Measurements from ENCODE around the gene VN1R5. TPM values are rescaled to one million over a fixed set of nuclear protein-coding genes. Genes with fewer than 3 reads are reported as not detected.

Gene VN1R5
- total and polyA plus RNA-seq, 9 of the 15 experiments (the other 6 are each of a cell fraction or from before 2014, with no cell fraction given): not detected

- ChIA-PET CTCF (ENCODE audit: low intra/inter-chr PET ratio) (no interaction called here), POLR2A (no interaction called here)
- Histone ChIP-seq H3K36me3 (ENCODE audit: control insufficient read depth, insufficient read depth, low read length) (no peaks in the 10 kb centered on the region), H2AFZ (ENCODE audit: low read depth, low read length) (no peak overlapping the region), H3K9ac (ENCODE audit: insufficient read depth in 1 of 2, low read depth in 2 of 2, low read length in 2 of 2) (no peak overlapping the region), H3K4me1 (replicated peaks in 1 of 2; ENCODE audit: control insufficient read depth in 2 of 2, insufficient read depth in 2 of 2, low read length in 2 of 2) (peaks cover 2 to 8% of the 10 kb centered on the region in 2 experiments; a peak in 4 of 5 replicates), H3K4me2 (ENCODE audit: insufficient read depth, low read length) (no peak overlapping the region), H4K20me1 (replicated peaks; ENCODE audit: control insufficient read depth, insufficient read depth, low read length) (no peaks in the 10 kb centered on the region), H3K79me2 (ENCODE audit: control insufficient read depth, insufficient read depth, low read length) (no peaks in the 10 kb centered on the region), H3K27me3 (ENCODE audit: control insufficient read depth in 2 of 2, insufficient read depth in 2 of 2, low read length in 2 of 2) (no peaks in the 10 kb centered on the region), H3K9me1 (ENCODE audit: control insufficient read depth, insufficient read depth, low read length) (no peaks in the 10 kb centered on the region), H3K27ac (ENCODE audit: extremely low read depth, low read depth, low read length) (no peak overlapping the region), H3K9me3 (replicated peaks; ENCODE audit: control insufficient read depth, insufficient read depth, low read depth, low read length) (peaks cover 11% of the 10 kb centered on the region), H3K4me3 (no peak overlapping the region)
- ATAC-seq (no peak), FAIRE-seq (no peak), DNase-seq (ENCODE audit: extremely low read depth in 1 of 4, low spot score in 3 of 4) (no peak)
- TF ChIP-seq, protein P1, sequence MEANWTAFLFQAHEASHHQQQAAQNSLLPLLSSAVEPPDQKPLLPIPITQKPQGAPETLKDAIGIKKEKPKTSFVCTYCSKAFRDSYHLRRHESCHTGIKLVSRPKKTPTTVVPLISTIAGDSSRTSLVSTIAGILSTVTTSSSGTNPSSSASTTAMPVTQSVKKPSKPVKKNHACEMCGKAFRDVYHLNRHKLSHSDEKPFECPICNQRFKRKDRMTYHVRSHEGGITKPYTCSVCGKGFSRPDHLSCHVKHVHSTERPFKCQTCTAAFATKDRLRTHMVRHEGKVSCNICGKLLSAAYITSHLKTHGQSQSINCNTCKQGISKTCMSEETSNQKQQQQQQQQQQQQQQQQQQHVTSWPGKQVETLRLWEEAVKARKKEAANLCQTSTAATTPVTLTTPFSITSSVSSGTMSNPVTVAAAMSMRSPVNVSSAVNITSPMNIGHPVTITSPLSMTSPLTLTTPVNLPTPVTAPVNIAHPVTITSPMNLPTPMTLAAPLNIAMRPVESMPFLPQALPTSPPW (CRISPR knock-in tag; IDR thresholded peaks at IDR 0.05): no peak
- TF ChIP-seq DIDO1 (tag; IDR thresholded peaks at IDR 0.05; ENCODE audit: low read depth) (no peak), DLX4 (CRISPR knock-in tag; IDR thresholded peaks at IDR 0.05) (no peak), ZNF121 (CRISPR knock-in tag; conservative IDR thresholded peaks at IDR 0.05) (no peak), TAL1 (IDR thresholded peaks at IDR 0.05) (no peak), TRIM28 (IDR thresholded peaks at IDR 0.05) (no peak), ZNF274 (IDR thresholded peaks at IDR 0.05; ENCODE audit: borderline replicate concordance, low read depth, low read length) (no peak), MLX (CRISPR knock-in tag; conservative IDR thresholded peaks at IDR 0.05) (no peak), ZNF444 (CRISPR knock-in tag; IDR thresholded peaks at IDR 0.05) (no peak), HDAC6 (IDR thresholded peaks at IDR 0.05; ENCODE audit: low read depth, low read length) (no peak)
- intact Hi-C loops (cut with micrococcal nuclease) (no loop called here), in situ Hi-C loops (cut with MboI) (no loop called here)
- BruUV-seq (replicated peaks): no TSS peak
- WGBS (ENCODE audit: insufficient coverage, low coverage, missing lambda C conversion rate): 69% methylated on average over 23 of the region's 23 CpGs
Measured at GRCh38 chr1:247286134-247286670, 30.3 kb downstream of the VN1R5 start.

Measured in K562 (cell line).